Neural progenitor cell (in vitro differentiated cells): Measurements from ENCODE around the gene EPB41L4B. TPM values are rescaled to one million over a fixed set of nuclear protein-coding genes. Genes with fewer than 3 reads are reported as not detected.

Source experiments
- DNase-seq: peaks from one replicate; pipeline ENCODE4 v3.0.0-alpha.2; 2016; ENCODE audit warnings: low spot score
- H2AFZ ChIP-seq: fragments of 200-600 bp; sonication (generic); replicated peaks from 2 replicates; pipeline ENCODE4 v1.6.1; 2016; ENCODE audit warnings: antibody characterized with exemption
- H3F3A ChIP-seq: fragments of 200-600 bp; sonication (generic); 2 replicates; pipeline ENCODE4 v1.6.1; 2016; ENCODE audit warnings: antibody characterized with exemption, low read depth
- H3K27ac ChIP-seq: fragments of 200-600 bp; sonication (generic); 2 replicates; pipeline ENCODE4 v1.5.1; 2016; ENCODE audit warnings: mild to moderate bottlenecking
- H3K27me3 ChIP-seq: fragments of 200-600 bp; sonication (generic); 2 replicates; pipeline ENCODE4 v1.6.1; 2016; ENCODE audit warnings: mild to moderate bottlenecking, moderate library complexity
- H3K36me3 ChIP-seq: fragments of 200-600 bp; sonication (generic); 2 replicates; pipeline ENCODE4 v1.5.1; 2016
- H3K4me1 ChIP-seq: fragments of 200-600 bp; sonication (generic); 2 replicates; pipeline ENCODE4 v1.6.1; 2016; ENCODE audit warnings: mixed run types
- H3K4me2 ChIP-seq: fragments of 200-600 bp; sonication (generic); 2 replicates; pipeline ENCODE4 v1.6.1; 2016
- H3K4me3 ChIP-seq: fragments of 200-600 bp; sonication (generic); 2 replicates; pipeline ENCODE4 v1.5.1; 2016
- H3K79me2 ChIP-seq: fragments of 200-600 bp; sonication (generic); 2 replicates; pipeline ENCODE4 v1.6.1; 2016; ENCODE audit warnings: low read depth
- H3K9ac ChIP-seq: fragments of 200-600 bp; sonication (generic); 2 replicates; pipeline ENCODE4 v1.6.1; 2016
- H3K9me3 ChIP-seq: fragments of 200-600 bp; sonication (generic); 2 replicates; pipeline ENCODE4 v1.5.1; 2016; ENCODE audit warnings: low read depth
- H4K20me1 ChIP-seq: fragments of 200-600 bp; sonication (generic); 2 replicates; pipeline ENCODE4 v1.6.1; 2016; ENCODE audit warnings: low read depth
- H3K27ac Mint-ChIP-seq: 3 replicates; pipeline ENCODE4 v1.8.0; 2021; ENCODE audit warnings: mixed read lengths
- H3K27me3 Mint-ChIP-seq: 2 replicates; pipeline ENCODE4 v1.8.0; 2022; ENCODE audit warnings: low read depth, mild to moderate bottlenecking, inconsistent platforms, moderate library complexity, mixed read lengths; ENCODE audit not compliant: insufficient read depth
- H3K36me3 Mint-ChIP-seq: 3 replicates; pipeline ENCODE4 v1.8.0; 2021; ENCODE audit warnings: mixed read lengths
- H3K4me1 Mint-ChIP-seq: 3 replicates; pipeline ENCODE4 v1.8.0; 2021; ENCODE audit warnings: mixed read lengths
- H3K4me3 Mint-ChIP-seq: 3 replicates; pipeline ENCODE4 v1.8.0; 2021; ENCODE audit warnings: mild to moderate bottlenecking, moderate library complexity, mixed read lengths
- H3K9me3 Mint-ChIP-seq: 3 replicates; pipeline ENCODE4 v1.8.0; 2020; ENCODE audit warnings: mixed read lengths
- CTCF ChIP-seq: fragments of 200-600 bp; sonication (generic); IDR thresholded peaks from 2 replicates; pipeline ENCODE4 v1.5.1; 2017; ENCODE audit warnings: antibody characterized with exemption, mild to moderate bottlenecking
- EZH2 ChIP-seq: fragments of 200-600 bp; sonication (generic); IDR thresholded peaks from 2 replicates; pipeline ENCODE4 v1.6.1; 2017; ENCODE audit warnings: antibody characterized with exemption, mild to moderate bottlenecking, moderate library complexity
- EZH2phosphoT487 ChIP-seq: fragments of 200-600 bp; sonication (generic); IDR thresholded peaks from 2 replicates; pipeline ENCODE4 v1.6.1; 2017; ENCODE audit warnings: antibody characterized with exemption
- total RNA-seq: library from RNA; depleted of rRNA; stranded (reverse); fragments of >200 nt; gene quantifications from 2 replicates; pipeline ENCODE4 v1.2.3, GENCODE V29; 2015; ENCODE audit warnings: low replicate concordance

EPB41L4B gene
- total RNA-seq, 1 donor from 2014 or later = 6.2 TPM

- Histone ChIP-seq H3K4me2 (no peak overlapping the region), H3K79me2 (no peaks in the 10 kb centered on the region), H3K36me3 (no peaks in the 10 kb centered on the region), H3K27me3 (no peaks in the 10 kb centered on the region), H3K27ac (no peak overlapping the region), H3F3A (no peaks in the 10 kb centered on the region), H3K4me1 (peaks cover 4% of the 10 kb centered on the region), H3K9me3 (no peaks in the 10 kb centered on the region), H3K4me3 (no peak overlapping the region), H4K20me1 (no peaks in the 10 kb centered on the region), H3K9ac (no peak overlapping the region), H2AFZ (no peak overlapping the region)
- Mint-ChIP-seq H3K4me1 (peaks cover 2% of the 10 kb centered on the region), H3K36me3 (peaks cover 2% of the 10 kb centered on the region), H3K27me3 (peaks cover 6% of the 10 kb centered on the region), H3K9me3 (no peaks in the 10 kb centered on the region), H3K27ac (no peak overlapping the region), H3K4me3 (no peak overlapping the region)
- TF ChIP-seq CTCF = no peak
- DNase-seq = no peak
Measured at GRCh38 chr9:109305801-109306200, 15.1 kb downstream of the EPB41L4B start.

- Histone ChIP-seq H2AFZ (no peak overlapping the region), H3K79me2 (no peaks in the 10 kb centered on the region), H3K36me3 (no peaks in the 10 kb centered on the region), H3K4me1 (no peaks in the 10 kb centered on the region), H3K4me2 (no peak overlapping the region), H3K9ac (no peak overlapping the region), H4K20me1 (no peaks in the 10 kb centered on the region), H3K27me3 (no peaks in the 10 kb centered on the region), H3K4me3 (no peak overlapping the region), H3F3A (no peaks in the 10 kb centered on the region), H3K9me3 (no peaks in the 10 kb centered on the region), H3K27ac (no peak overlapping the region)
- Mint-ChIP-seq H3K36me3 (peaks cover 2% of the 10 kb centered on the region), H3K27ac (no peak overlapping the region), H3K4me1 (no peaks in the 10 kb centered on the region), H3K27me3 (peaks cover 6% of the 10 kb centered on the region), H3K4me3 (no peak overlapping the region), H3K9me3 (no peaks in the 10 kb centered on the region)
- TF ChIP-seq EZH2phosphoT487 (no peak), CTCF (no peak), EZH2 (no peak)
- no peak for DNase-seq
Measured at GRCh38 chr9:109304347-109304746, 16.5 kb downstream of the EPB41L4B start.

GRCh38 chr9:109303900-109304299 is 17.0 kb downstream of the EPB41L4B start:
- Histone ChIP-seq H3K27ac (no peak overlapping the region), H2AFZ (no peak overlapping the region), H3K27me3 (no peaks in the 10 kb centered on the region), H3F3A (no peaks in the 10 kb centered on the region), H3K4me2 (no peak overlapping the region), H3K9ac (no peak overlapping the region), H4K20me1 (no peaks in the 10 kb centered on the region), H3K4me1 (no peaks in the 10 kb centered on the region), H3K9me3 (no peaks in the 10 kb centered on the region), H3K36me3 (no peaks in the 10 kb centered on the region), H3K4me3 (no peak overlapping the region), H3K79me2 (no peaks in the 10 kb centered on the region)
- DNase-seq = no peak
- Mint-ChIP-seq H3K9me3 (no peaks in the 10 kb centered on the region), H3K4me3 (no peak overlapping the region), H3K27me3 (peaks cover 6% of the 10 kb centered on the region), H3K36me3 (peaks cover 2% of the 10 kb centered on the region), H3K4me1 (no peaks in the 10 kb centered on the region), H3K27ac (no peak overlapping the region)
- TF ChIP-seq CTCF (no peak), EZH2 (no peak), EZH2phosphoT487 (no peak)

- Mint-ChIP-seq H3K27ac (no peak overlapping the region), H3K27me3 (peaks cover 4% of the 10 kb centered on the region), H3K36me3 (no peaks in the 10 kb centered on the region), H3K9me3 (no peaks in the 10 kb centered on the region), H3K4me3 (no peak overlapping the region), H3K4me1 (no peaks in the 10 kb centered on the region)
- TF ChIP-seq CTCF (no peak), EZH2 (no peak), EZH2phosphoT487 (no peak)
- H2AFZ ChIP-seq = no peak overlapping the region
- no peaks in the 10 kb centered on the region for H3K36me3 ChIP-seq
- H3K9me3 ChIP-seq = no peaks in the 10 kb centered on the region
- no peak overlapping the region for H3K9ac ChIP-seq
- no peak for DNase-seq
- no peaks in the 10 kb centered on the region for H4K20me1 ChIP-seq
- H3K79me2 ChIP-seq = no peaks in the 10 kb centered on the region
- no peak overlapping the region for H3K27ac ChIP-seq
- no peaks in the 10 kb centered on the region for H3F3A ChIP-seq
- no peaks in the 10 kb centered on the region for H3K27me3 ChIP-seq
- H3K4me2 ChIP-seq = no peak overlapping the region
- no peaks in the 10 kb centered on the region for H3K4me1 ChIP-seq
- no peak overlapping the region for H3K4me3 ChIP-seq
Measured at GRCh38 chr9:109302606-109303005, 18.3 kb downstream of the EPB41L4B start.
